ENCODE data around the gene HOXA13. TPM values are rescaled to one million over a fixed set of nuclear protein-coding genes. Genes with fewer than 3 reads are reported as not detected.

Gene HOXA13
- total and polyA plus RNA-seq, 4 donors = 0.02 TPM; not detected in 3

GRCh38 chr7:27145165-27145913, 54.6 kb downstream of the HOXA13 start:
- H3K4me1 ChIP-seq (ENCODE audit: control insufficient read depth in 4 of 4, insufficient read depth in 4 of 4, low read length in 3 of 4) = peaks cover 3 to 21% (median 7%) of the 10 kb centered on the region in 4 donors
- DNase-seq (ENCODE audit: low spot score) = no peak

More at GRCh38 chr7:27145165-27145913, 54.6 kb downstream of the HOXA13 start:
- H3K27me3 ChIP-seq (ENCODE audit: control insufficient read depth in 4 of 4, insufficient read depth in 4 of 4, low read length in 3 of 4) = peaks cover 8 to 33% (median 16%) of the 10 kb centered on the region in 4 donors
- H3K9ac ChIP-seq (ENCODE audit: low read depth in 1 of 2, low read length in 2 of 2) = no peak overlapping the region
- no peak overlapping the region for H3K27ac ChIP-seq (ENCODE audit: low read depth in 1 of 2, low read length in 2 of 2)
- no peak for TF ChIP-seq JUND (IDR thresholded peaks at IDR 0.05)
- TF ChIP-seq, protein P1, sequence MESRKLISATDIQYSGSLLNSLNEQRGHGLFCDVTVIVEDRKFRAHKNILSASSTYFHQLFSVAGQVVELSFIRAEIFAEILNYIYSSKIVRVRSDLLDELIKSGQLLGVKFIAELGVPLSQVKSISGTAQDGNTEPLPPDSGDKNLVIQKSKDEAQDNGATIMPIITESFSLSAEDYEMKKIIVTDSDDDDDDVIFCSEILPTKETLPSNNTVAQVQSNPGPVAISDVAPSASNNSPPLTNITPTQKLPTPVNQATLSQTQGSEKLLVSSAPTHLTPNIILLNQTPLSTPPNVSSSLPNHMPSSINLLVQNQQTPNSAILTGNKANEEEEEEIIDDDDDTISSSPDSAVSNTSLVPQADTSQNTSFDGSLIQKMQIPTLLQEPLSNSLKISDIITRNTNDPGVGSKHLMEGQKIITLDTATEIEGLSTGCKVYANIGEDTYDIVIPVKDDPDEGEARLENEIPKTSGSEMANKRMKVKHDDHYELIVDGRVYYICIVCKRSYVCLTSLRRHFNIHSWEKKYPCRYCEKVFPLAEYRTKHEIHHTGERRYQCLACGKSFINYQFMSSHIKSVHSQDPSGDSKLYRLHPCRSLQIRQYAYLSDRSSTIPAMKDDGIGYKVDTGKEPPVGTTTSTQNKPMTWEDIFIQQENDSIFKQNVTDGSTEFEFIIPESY (IDR thresholded peaks at IDR 0.05) = no peak
- no peak for TF ChIP-seq GABPA (IDR thresholded peaks at IDR 0.05 in 1 of 2, conservative IDR thresholded peaks at IDR 0.05 in 1 of 2)
- no peak for TF ChIP-seq HNF4A (conservative IDR thresholded peaks at IDR 0.05)
- TF ChIP-seq, protein P2, sequence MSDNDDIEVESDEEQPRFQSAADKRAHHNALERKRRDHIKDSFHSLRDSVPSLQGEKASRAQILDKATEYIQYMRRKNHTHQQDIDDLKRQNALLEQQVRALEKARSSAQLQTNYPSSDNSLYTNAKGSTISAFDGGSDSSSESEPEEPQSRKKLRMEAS (IDR thresholded peaks at IDR 0.05) = no peak
- no peak for TF ChIP-seq CTCF (IDR thresholded peaks at IDR 0.05; ENCODE audit: low read depth, low read length, missing input control)
- TF ChIP-seq, protein P3, sequence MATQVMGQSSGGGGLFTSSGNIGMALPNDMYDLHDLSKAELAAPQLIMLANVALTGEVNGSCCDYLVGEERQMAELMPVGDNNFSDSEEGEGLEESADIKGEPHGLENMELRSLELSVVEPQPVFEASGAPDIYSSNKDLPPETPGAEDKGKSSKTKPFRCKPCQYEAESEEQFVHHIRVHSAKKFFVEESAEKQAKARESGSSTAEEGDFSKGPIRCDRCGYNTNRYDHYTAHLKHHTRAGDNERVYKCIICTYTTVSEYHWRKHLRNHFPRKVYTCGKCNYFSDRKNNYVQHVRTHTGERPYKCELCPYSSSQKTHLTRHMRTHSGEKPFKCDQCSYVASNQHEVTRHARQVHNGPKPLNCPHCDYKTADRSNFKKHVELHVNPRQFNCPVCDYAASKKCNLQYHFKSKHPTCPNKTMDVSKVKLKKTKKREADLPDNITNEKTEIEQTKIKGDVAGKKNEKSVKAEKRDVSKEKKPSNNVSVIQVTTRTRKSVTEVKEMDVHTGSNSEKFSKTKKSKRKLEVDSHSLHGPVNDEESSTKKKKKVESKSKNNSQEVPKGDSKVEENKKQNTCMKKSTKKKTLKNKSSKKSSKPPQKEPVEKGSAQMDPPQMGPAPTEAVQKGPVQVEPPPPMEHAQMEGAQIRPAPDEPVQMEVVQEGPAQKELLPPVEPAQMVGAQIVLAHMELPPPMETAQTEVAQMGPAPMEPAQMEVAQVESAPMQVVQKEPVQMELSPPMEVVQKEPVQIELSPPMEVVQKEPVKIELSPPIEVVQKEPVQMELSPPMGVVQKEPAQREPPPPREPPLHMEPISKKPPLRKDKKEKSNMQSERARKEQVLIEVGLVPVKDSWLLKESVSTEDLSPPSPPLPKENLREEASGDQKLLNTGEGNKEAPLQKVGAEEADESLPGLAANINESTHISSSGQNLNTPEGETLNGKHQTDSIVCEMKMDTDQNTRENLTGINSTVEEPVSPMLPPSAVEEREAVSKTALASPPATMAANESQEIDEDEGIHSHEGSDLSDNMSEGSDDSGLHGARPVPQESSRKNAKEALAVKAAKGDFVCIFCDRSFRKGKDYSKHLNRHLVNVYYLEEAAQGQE (IDR thresholded peaks at IDR 0.05) = no peak
- no peak for TF ChIP-seq EGR1 (IDR thresholded peaks at IDR 0.05; ENCODE audit: low read depth in 2 of 2)
- TF ChIP-seq SP1 (IDR thresholded peaks at IDR 0.05) = no peak
- TF ChIP-seq FOXA2 (IDR thresholded peaks at IDR 0.05) = no peak
- TF ChIP-seq FOXA1 (IDR thresholded peaks at IDR 0.05) = no peak
- no peak for TF ChIP-seq YY1 (IDR thresholded peaks at IDR 0.05)
- TF ChIP-seq NR2F2 (IDR thresholded peaks at IDR 0.05) = no peak
- no peak for TF ChIP-seq RXRA (IDR thresholded peaks at IDR 0.05)
- no peak for TF ChIP-seq HNF4G (IDR thresholded peaks at IDR 0.05)
- TF ChIP-seq TAF1 (conservative IDR thresholded peaks at IDR 0.05) = no peak
- TF ChIP-seq, protein P4, sequence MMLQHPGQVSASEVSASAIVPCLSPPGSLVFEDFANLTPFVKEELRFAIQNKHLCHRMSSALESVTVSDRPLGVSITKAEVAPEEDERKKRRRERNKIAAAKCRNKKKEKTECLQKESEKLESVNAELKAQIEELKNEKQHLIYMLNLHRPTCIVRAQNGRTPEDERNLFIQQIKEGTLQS (IDR thresholded peaks at IDR 0.05) = no peak
- H3K4me3 ChIP-seq (ENCODE audit: low read depth in 1 of 3, low read length in 3 of 3) = no peak overlapping the region
- WGBS = 26% methylated on average over 47 of the region's 47 CpGs
- peaks cover 0 to 11% (median 0%) of the 10 kb centered on the region in 4 donors for H3K9me3 ChIP-seq (ENCODE audit: control insufficient read depth in 4 of 4, low read length in 3 of 4)
- H3K36me3 ChIP-seq (ENCODE audit: control insufficient read depth in 4 of 4, insufficient read depth in 3 of 4, low read depth in 1 of 4, low read length in 3 of 4) = no peaks in the 10 kb centered on the region

Data from liver (tissue), 9 donors.